Caki2 (cell line): ENCODE measurements around the gene HLTF. TPM values are rescaled to one million over a fixed set of nuclear protein-coding genes. Genes with fewer than 3 reads are reported as not detected.
A peak's percentile ranks its signal among the peaks of the same experiment; 100 is the strongest.

Source experiments
- DNase-seq: peaks from one replicate; pipeline ENCODE4 v3.0.0-alpha.2; 2015; ENCODE audit warnings: low read depth
- in situ Hi-C: cut with HindIII; loops from 2 replicates; pipeline ENCODE4 v1.10.0; 2016; ENCODE audit warnings: low sequenced_read_pairs, low pct_unique_long_range_greater_than_20kb, mixed read lengths
- total RNA-seq: library from RNA; depleted of rRNA; stranded (reverse); fragments of >200 nt; shearing (Covaris generic); gene quantifications from 2 replicates; pipeline ENCODE4 v1.2.3, GENCODE V29; 2014; ENCODE audit warnings: low replicate concordance

The HLTF gene
- total RNA-seq, 1 experiment from 2014 or later = 18.3 TPM

DNA sequence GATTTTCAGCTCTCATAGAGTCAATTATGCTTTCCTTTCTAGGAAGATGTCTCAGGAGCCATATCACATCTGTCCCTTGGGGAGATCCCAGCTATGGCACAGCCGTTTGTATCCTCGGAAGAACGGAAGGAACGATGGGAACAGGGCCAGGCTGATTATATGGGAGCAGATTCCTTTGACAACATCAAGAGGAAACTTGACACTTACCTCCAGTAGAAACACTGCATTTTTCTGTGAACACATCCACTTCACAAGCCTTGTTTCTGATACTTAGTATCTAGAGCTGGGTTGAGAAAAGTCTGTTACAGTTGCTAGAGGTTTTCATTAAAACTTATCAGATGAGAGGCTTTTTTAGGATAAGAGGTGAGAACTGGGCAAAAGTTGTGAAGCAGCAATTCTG lies 59.6 kb downstream of the HLTF start:
- in situ Hi-C loops = no loop called here
- DNase-seq = no peak

- in situ Hi-C loops = no loop called here
- no peak for DNase-seq
These were observed 62.4 kb downstream of the HLTF start for GRCh38 chr3:149023951-149024350.

DNA sequence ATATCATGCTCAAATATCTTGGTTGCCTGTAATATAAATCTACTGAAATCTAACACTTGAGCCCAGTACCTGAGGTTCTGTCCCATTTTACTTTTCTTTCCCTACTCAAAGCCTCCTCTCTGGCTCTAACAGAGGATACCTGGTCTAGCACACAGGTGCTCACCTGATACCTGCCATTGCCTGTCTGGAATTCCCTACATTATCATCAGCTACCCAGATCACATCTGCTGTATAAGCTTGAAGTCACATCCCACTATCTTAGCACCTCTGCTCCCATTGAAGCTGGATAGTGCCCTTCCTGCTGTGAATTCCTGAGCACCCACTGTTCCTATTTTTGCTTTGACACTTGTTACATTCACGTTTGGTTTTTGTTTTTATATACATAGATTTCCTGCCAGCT lies 64.5 kb downstream of the HLTF start:
- in situ Hi-C loops = no loop called here

DNA sequence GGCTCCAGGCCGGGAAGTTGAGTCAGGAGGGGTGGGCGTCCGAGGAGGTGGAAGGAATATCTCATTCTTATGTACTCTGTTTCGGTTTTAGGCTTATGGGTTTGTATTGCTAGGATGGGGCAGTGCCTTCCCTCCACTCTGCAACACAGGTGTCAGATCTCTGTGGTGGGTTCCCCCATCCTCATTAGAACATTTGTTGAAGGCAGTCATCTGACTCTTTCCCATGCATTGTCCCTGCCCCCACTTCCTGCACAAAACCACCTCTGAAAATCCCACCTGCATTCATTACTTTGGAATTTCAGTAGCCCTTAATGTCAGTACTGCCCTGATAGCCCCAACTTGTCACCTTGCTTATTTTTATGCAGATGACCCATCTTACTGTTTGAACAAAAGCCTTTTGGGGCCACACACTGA lies 65.5 kb downstream of the HLTF start:
- in situ Hi-C loops = no loop called here

More for the DNA sequence above, 64.5 kb downstream of the HLTF start:
- no peak for DNase-seq

DNA sequence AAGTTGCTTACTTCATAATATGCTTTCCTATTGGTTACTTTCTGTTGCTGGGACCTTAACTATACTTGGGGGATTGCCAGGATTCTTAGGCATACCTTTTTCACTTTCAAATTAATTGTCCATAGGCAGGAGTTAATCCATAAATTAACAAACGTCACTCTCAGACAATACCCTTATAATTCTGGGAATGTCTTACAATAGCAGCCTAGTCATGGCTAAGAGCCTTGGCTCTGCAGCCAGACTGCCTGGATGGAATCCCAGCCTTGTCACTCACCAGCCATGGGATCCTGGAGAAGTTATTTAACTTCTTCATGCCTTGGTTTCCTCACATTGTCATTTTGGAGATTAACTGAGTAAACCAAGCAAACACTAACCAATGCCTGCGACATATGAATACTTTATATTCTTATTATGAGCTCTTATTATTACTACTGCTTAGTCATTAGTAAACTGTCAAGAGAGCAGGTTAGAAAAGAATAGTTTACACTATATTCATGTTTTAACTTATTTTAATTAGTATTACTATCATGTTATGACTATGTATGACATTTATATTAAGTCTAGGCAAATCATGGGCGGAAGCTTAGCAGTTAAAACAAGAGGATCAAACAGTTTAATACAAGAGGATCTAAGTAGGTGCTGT lies 66.0 kb downstream of the HLTF start:
- in situ Hi-C loops = no loop called here
- DNase-seq = no peak

More for the DNA sequence above, 65.5 kb downstream of the HLTF start:
- DNase-seq = no peak

DNA sequence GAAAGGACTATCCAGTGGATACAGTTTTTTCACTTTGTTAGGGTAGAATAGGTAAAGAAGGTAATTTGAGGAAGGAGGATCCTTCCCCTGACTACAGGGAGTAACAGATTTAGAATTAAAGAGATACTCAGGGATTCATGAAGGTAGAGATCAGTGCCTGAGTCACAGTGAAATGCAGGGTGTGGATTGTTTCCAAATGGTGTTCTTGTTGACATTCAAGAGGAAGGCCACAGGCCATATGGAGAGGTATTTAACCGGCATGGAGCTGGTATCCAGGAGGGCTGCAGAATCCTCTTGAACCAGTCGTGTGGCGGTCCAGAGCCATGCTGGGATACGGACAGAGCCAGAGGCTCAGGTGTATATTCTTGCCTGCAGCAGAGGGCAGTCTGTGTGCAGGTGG lies 66.8 kb downstream of the HLTF start:
- DNase-seq = no peak
- in situ Hi-C loops = no loop called here

- DNase-seq = no peak
- in situ Hi-C loops = no loop called here
These were observed 68.1 kb downstream of the HLTF start for GRCh38 chr3:149018247-149018646.

DNA sequence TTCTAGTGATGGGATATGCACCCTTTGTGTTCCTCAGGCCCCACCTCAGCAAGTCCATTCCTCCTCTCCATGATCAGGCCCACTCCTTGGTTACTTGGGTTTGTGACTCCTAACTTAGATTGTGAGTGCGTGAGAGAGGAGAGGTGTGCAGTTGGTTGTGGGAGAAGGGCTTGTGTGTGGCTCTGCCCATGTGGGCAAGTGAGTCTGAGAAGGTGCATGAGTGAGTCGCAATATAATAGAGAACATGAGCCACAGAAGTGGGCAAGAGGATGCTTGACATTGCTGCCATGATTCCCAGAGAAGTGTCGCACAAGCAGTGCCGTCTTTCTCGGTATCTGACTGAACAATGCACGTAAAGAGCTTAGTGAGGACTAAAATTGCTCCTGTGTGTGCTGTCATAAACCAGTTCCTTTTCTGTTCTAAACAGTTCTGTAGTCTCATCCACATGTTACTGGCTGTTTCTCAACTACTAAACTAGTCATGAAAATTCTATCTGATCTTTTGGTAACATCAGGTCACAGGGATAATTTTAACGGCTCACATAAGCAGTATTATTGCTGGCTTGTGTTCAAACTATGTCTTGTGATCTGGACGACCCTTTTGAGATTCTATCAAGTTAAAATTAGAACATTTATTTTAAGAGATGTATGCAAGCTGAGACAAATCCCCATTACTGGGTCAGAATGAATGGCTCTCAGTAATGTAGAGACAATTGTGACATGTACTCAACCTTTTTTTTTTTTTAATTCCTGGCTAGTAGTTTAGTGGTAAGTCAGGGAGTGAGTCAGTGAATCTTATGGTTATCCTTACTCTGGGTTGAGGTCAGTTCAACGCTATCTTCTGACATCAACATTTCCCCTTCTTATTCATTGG lies 69.4 kb downstream of the HLTF start:
- in situ Hi-C loops = no loop called here
- peak; percentile 84 for DNase-seq

- in situ Hi-C loops = no loop called here
- DNase-seq = no peak
These were observed 70.1 kb downstream of the HLTF start for GRCh38 chr3:149016242-149016641.

GRCh38 chr3:149015393-149015792 lies 70.9 kb downstream of the HLTF start:
- in situ Hi-C loops = no loop called here
- DNase-seq = no peak

GRCh38 chr3:149013726-149014125 lies 72.6 kb downstream of the HLTF start:
- peak; percentile 72 for DNase-seq
- in situ Hi-C loops = no loop called here

DNA sequence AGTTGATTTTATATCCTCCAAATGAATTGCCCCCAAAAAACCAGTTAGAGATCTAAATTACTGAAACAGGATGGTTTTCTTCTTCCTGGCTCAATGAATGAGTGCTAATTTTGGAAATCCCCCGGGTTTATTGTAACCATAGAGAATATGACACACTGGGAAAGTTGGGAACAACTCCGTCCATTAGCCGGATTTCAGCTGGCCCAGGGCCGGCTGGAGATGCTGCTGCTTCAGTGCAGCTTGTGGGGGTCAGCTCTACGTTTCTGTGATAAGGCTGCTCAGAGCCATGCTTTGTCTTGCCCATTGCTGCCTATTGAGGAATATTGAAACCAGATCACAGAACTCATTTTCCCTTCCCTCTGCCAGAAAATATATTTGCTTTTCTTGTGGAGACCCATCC lies 74.7 kb downstream of the HLTF start:
- DNase-seq = no peak
- in situ Hi-C loops = no loop called here

DNA sequence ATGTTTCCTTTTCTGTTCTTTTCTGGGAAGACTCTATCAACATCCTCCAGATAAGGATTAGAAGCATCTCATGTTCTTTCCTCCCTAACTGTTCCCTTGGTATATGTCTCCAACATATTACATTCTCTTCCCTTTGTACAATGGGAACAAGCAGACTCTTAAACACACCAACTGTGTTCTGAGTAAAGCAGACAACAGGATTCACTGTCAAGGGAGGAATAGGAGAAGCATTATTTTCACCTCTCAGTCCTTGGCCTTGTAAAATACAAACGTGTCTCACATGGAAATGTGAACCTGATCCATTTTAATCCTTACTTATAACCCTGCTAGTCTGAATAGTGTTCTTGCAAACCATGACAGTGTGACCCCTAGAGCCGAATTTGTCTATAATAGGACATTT lies 75.4 kb downstream of the HLTF start:
- in situ Hi-C loops = no loop called here
- DNase-seq = no peak

- DNase-seq = no peak
- in situ Hi-C loops = no loop called here
These were observed 75.8 kb downstream of the HLTF start for GRCh38 chr3:149010504-149010951.

- DNase-seq = no peak
- in situ Hi-C loops = no loop called here
These were observed 76.6 kb downstream of the HLTF start for GRCh38 chr3:149009732-149010131.

DNA sequence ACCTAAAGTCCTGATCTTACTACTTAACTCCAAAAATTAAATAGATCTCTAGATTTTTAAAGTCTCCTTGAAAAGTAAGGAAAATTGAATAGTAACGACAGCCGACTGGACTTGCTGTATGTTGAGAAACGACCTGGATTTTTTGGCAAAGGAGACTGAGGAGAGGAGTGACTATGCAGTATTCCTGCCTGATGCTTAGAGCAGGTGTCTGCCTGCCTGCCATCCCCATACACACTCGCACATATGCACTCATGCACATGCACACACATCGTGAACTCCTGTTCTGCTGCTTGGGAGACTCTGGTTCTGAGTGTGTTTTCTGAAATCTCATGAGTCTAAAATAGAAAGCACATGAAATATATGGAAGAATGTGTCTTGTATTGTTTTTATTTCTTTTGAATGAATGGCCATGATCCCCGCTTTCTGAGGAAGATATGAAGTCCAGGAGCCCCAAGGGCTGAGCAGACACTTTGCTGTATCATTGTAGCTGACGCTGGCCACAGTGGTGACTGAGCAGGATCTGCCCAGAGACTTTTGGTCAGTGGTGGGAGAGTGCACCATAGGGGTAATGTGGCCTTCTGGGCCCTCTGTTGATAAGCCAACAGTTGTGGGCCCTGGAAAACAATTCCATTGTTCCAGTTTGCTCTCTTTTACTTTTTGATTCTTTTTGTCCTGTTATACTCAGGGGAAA lies 78.6 kb downstream of the HLTF start:
- DNase-seq = no peak
- in situ Hi-C loops = no loop called here

DNA sequence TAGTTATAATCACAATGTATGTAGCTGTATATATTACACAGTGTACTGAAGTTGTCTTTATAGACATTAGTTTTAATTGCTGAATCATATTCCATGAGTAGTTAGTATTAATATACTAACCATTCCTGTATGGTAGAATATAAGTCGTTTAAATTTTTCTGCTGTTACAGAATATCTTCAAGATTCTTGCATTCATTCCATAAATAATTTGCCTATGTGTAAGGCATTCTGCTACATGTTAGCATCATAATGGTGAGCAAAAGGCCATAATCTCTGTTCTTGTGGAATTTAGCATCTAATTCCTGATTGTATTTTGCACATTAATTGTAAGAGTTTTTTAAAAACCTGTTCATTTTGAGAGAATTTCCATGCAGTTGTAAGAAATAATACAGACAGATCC lies 80.9 kb downstream of the HLTF start:
- no peak for DNase-seq
- in situ Hi-C loops = no loop called here

GRCh38 chr3:149004622-149005021 lies 81.7 kb downstream of the HLTF start:
- in situ Hi-C loops = no loop called here
- peak; percentile 80 for DNase-seq

DNA sequence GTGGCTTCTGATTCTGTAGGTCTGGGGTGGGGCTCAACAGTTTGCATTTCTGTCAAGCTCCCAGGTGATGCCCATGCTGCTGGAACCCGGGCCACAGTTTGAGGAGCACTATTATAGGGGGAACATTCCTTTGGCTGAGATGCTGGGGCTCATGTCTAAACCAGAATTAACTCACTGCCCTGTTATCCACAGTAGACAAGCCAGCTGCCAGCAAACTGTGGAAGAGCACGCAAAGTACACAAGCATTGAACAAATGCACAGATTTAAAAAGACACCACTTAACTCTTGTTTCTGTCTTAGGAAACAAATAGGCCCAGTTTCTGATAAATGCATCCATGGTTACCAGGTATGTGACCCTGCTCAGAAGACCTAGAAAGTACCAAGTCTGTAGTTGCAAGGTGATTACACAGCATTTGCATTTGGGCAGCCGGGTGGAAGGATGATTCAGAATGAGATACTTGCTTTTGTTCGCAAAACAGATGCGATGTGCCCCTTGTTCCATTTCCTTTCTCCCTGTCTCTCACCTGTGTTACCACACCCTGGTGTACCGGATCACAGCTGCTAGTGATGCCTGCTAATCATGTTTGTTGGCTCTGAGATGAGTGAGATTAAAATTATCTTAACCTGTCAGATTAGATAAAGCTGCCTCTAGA lies 82.6 kb downstream of the HLTF start:
- in situ Hi-C loops = no loop called here
- DNase-seq = peak; percentile 53
